ENCODE data around the gene ADIG. TPM values are rescaled to one million over a fixed set of nuclear protein-coding genes. Genes with fewer than 3 reads are reported as not detected.
"Not testable (repeated sequence)": the region's sequence is repeated elsewhere in the genome, so short reads cannot be mapped to it uniquely, and the experiment has no call there.

The ADIG gene
- total RNA-seq, 1 donor from 2014 or later, result not detected

- no peak overlapping the region for H3K4me3 Mint-ChIP-seq
- no peak overlapping the region for H3K27ac Mint-ChIP-seq
- TF ChIP-seq CTCF (conservative IDR thresholded peaks at IDR 0.05), result no peak
- no peaks in the 10 kb centered on the region for H3K4me1 Mint-ChIP-seq (ENCODE audit: unreplicated experiment)
- no peaks in the 10 kb centered on the region for H3K27me3 Mint-ChIP-seq
- no peaks in the 10 kb centered on the region for H3K36me3 Mint-ChIP-seq
- no peaks in the 10 kb centered on the region for H3K9me3 Mint-ChIP-seq
- no peak for DNase-seq (ENCODE audit: extremely low spot score, unreplicated experiment)
Measured at GRCh38 chr20:38589967-38590675, 9.1 kb downstream of the ADIG start.

- Mint-ChIP-seq H3K9me3 (no peaks in the 10 kb centered on the region), H3K4me1 (ENCODE audit: unreplicated experiment) (no peaks in the 10 kb centered on the region), H3K36me3 (no peaks in the 10 kb centered on the region), H3K4me3 (no peak overlapping the region), H3K27ac (no peak overlapping the region), H3K27me3 (no peaks in the 10 kb centered on the region)
- DNase-seq (ENCODE audit: extremely low spot score, unreplicated experiment), result no peak
- TF ChIP-seq CTCF (conservative IDR thresholded peaks at IDR 0.05), result no peak
Measured at GRCh38 chr20:38590676-38591473, 9.9 kb downstream of the ADIG start.

- Mint-ChIP-seq H3K27ac (no peak overlapping the region), H3K4me3 (no peak overlapping the region), H3K9me3 (no peaks in the 10 kb centered on the region), H3K4me1 (ENCODE audit: unreplicated experiment) (no peaks in the 10 kb centered on the region), H3K27me3 (peaks cover 2% of the 10 kb centered on the region), H3K36me3 (no peaks in the 10 kb centered on the region)
- no peak for DNase-seq (ENCODE audit: extremely low spot score, unreplicated experiment)
- no peak for TF ChIP-seq CTCF (conservative IDR thresholded peaks at IDR 0.05)
Measured at GRCh38 chr20:38591474-38592410, 10.7 kb downstream of the ADIG start.

- H3K36me3 Mint-ChIP-seq, H3K27ac Mint-ChIP-seq, H3K4me3 Mint-ChIP-seq: not testable (repeated sequence)
Measured at GRCh38 chr20:38592411-38592790, 11.4 kb downstream of the ADIG start.

GRCh38 chr20:38594281-38594680, 13.3 kb downstream of the ADIG start:
- not testable (repeated sequence) for H3K4me3 Mint-ChIP-seq; H3K4me1 Mint-ChIP-seq (ENCODE audit: unreplicated experiment); DNase-seq (ENCODE audit: extremely low spot score, unreplicated experiment)

More at GRCh38 chr20:38592411-38592790, 11.4 kb downstream of the ADIG start:
- not testable (repeated sequence) for DNase-seq (ENCODE audit: extremely low spot score, unreplicated experiment); H3K9me3 Mint-ChIP-seq; H3K27me3 Mint-ChIP-seq; H3K4me1 Mint-ChIP-seq (ENCODE audit: unreplicated experiment)

GRCh38 chr20:38595886-38596285, 14.9 kb downstream of the ADIG start:
- H3K27me3 Mint-ChIP-seq, result peaks cover 28% of the 10 kb centered on the region
- H3K4me1 Mint-ChIP-seq (ENCODE audit: unreplicated experiment); H3K36me3 Mint-ChIP-seq; H3K4me3 Mint-ChIP-seq; H3K27ac Mint-ChIP-seq; DNase-seq (ENCODE audit: extremely low spot score, unreplicated experiment); H3K9me3 Mint-ChIP-seq: not testable (repeated sequence)

More at GRCh38 chr20:38594281-38594680, 13.3 kb downstream of the ADIG start:
- peaks cover 18% of the 10 kb centered on the region for H3K27me3 Mint-ChIP-seq
- H3K27ac Mint-ChIP-seq, H3K9me3 Mint-ChIP-seq, H3K36me3 Mint-ChIP-seq: not testable (repeated sequence)

All from type B pancreatic cell (in vitro differentiated cells).